HEK293 (cell line): Measurements from ENCODE around the gene ARF5.

ENCODE experiments used
- MEIS1 ChIP-seq: sonication (generic); formaldehyde crosslinking; IDR thresholded peaks from 2 replicates; pipeline ENCODE4 v1.8.1; 2022; ENCODE audit warnings: missing genetic modification reagents, mild to moderate bottlenecking, borderline replicate concordance
- ZBTB7A ChIP-seq: fragments of 450-650 bp; formaldehyde crosslinking; IDR thresholded peaks from 2 replicates; pipeline ENCODE4 v1.5.1; 2016; ENCODE audit warnings: low read depth, missing biosample characterization, missing genetic modification characterization
- ZNF785 ChIP-seq: fragments of 450-650 bp; formaldehyde crosslinking; IDR thresholded peaks from 2 replicates; pipeline ENCODE4 v1.5.1; 2016; ENCODE audit warnings: missing biosample characterization, missing genetic modification characterization
- ZSCAN23 ChIP-seq: fragments of 450-650 bp; formaldehyde crosslinking; IDR thresholded peaks from 2 replicates; pipeline ENCODE4 v1.5.1; 2016; ENCODE audit warnings: missing biosample characterization, missing genetic modification characterization
- TF ChIP-seq, protein P1 (sequence below): fragments of 450-650 bp; formaldehyde crosslinking; IDR thresholded peaks from 2 replicates; pipeline ENCODE4 v1.5.1; 2016; ENCODE audit warnings: missing biosample characterization, missing genetic modification characterization, low read depth

- TF ChIP-seq ZNF785 (no peak), MEIS1 (CRISPR knock-in tag) (no peak), ZBTB7A (tag by site-specific recombination) (no peak), ZSCAN23 (tag by site-specific recombination) (no peak)
- TF ChIP-seq, protein P1, sequence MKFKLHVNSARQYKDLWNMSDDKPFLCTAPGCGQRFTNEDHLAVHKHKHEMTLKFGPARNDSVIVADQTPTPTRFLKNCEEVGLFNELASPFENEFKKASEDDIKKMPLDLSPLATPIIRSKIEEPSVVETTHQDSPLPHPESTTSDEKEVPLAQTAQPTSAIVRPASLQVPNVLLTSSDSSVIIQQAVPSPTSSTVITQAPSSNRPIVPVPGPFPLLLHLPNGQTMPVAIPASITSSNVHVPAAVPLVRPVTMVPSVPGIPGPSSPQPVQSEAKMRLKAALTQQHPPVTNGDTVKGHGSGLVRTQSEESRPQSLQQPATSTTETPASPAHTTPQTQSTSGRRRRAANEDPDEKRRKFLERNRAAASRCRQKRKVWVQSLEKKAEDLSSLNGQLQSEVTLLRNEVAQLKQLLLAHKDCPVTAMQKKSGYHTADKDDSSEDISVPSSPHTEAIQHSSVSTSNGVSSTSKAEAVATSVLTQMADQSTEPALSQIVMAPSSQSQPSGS (tag by site-specific recombination): no peak
These were observed 38.0 kb upstream of the ARF5 start for GRCh38 chr7:127550247-127550646.
